SK-N-SH (cell line): ENCODE data around the gene EPB41L2. TPM values are rescaled to one million over a fixed set of nuclear protein-coding genes. Genes with fewer than 3 reads are reported as not detected.

ENCODE experiments used
- CTCF ChIA-PET: fragments of 300-600, 350-600 bp; formaldehyde crosslinking; extraction: SDS; loops from one replicate; lab custom pipeline; 2021; lab: Yijun Ruan, JAX
- POLR2A ChIA-PET: fragments of 350-600 bp; sonication (Branson Sonifier 250); formaldehyde crosslinking; extraction: SDS; loops from one replicate; lab custom pipeline; 2020; ENCODE audit warnings: antibody characterized with exemption, inconsistent platforms; lab: Yijun Ruan, JAX
- DNase-seq: peaks from one replicate; pipeline ENCODE4 v3.0.0; 2012
- H2AFZ ChIP-seq: fragments of 200-600 bp; sonication (generic); 2 replicates; pipeline ENCODE4 v1.8.1; 2016; ENCODE audit warnings: antibody characterized with exemption, mild to moderate bottlenecking, low read depth
- H3F3A ChIP-seq: fragments of 200-600 bp; sonication (generic); replicated peaks from 2 replicates; pipeline ENCODE3; 2016; ENCODE audit warnings: antibody characterized with exemption, mild to moderate bottlenecking; ENCODE audit not compliant: insufficient read depth
- H3K27ac ChIP-seq, 2 experiments: fragments of 200-500 bp in 1 of 2; fragments of 200-600 bp in 1 of 2; sonication (Bioruptor generic) in 1 of 2; sonication (generic), shearing (Covaris generic) in 1 of 2; 2 replicates each; pipeline versions ENCODE4 v1.5.1 to v1.6.1; 2014 to 2016; ENCODE audit warnings: low read depth in 2 of 2, inconsistent platforms in 1 of 2, low read length in 1 of 2, mild to moderate bottlenecking in 1 of 2, mixed read lengths in 1 of 2
- H3K27me3 ChIP-seq: fragments of 200-600 bp; sonication (generic), shearing (Covaris generic); 2 replicates; pipeline ENCODE4 v1.6.1; 2016; ENCODE audit warnings: mixed run types; ENCODE audit not compliant: insufficient read depth
- H3K36me3 ChIP-seq, 2 experiments: fragments of 200-500 bp in 1 of 2; fragments of 200-600 bp in 1 of 2; sonication (Bioruptor generic) in 1 of 2; sonication (generic) in 1 of 2; replicated peaks in 1 of 2; 2 replicates each; pipeline versions ENCODE3 to v1.5.1; 2014 to 2016; ENCODE audit warnings: low read length in 1 of 2, mild to moderate bottlenecking in 1 of 2; ENCODE audit not compliant: insufficient read depth in 2 of 2, control insufficient read depth in 1 of 2
- H3K4me1 ChIP-seq, 2 experiments: fragments of 200-500 bp in 1 of 2; fragments of 200-600 bp in 1 of 2; sonication (Bioruptor generic) in 1 of 2; sonication (generic), shearing (Covaris generic) in 1 of 2; 2 replicates each; pipeline versions ENCODE4 v1.5.1 to v1.6.1; 2014 to 2016; ENCODE audit warnings: low read depth in 1 of 2, low read length in 1 of 2, mixed run types in 1 of 2; ENCODE audit not compliant: insufficient read depth in 2 of 2, control insufficient read depth in 1 of 2
- H3K4me2 ChIP-seq: fragments of 200-600 bp; sonication (generic), shearing (Covaris generic); 2 replicates; pipeline ENCODE4 v1.6.1; 2017; ENCODE audit warnings: mixed run types
- H3K4me3 ChIP-seq, 2 experiments: fragments of 200-500 bp in 1 of 2; fragments of 200-600 bp in 1 of 2; sonication (Bioruptor generic) in 1 of 2; sonication (generic), shearing (Covaris generic) in 1 of 2; 2 replicates each; pipeline versions ENCODE4 v1.5.1 to v1.8.1; 2014 to 2016; ENCODE audit warnings: low read depth in 2 of 2, inconsistent platforms in 1 of 2, low read length in 1 of 2, mild to moderate bottlenecking in 1 of 2, mixed read lengths in 1 of 2, moderate library complexity in 1 of 2
- H3K79me2 ChIP-seq: fragments of 200-600 bp; sonication (generic); 2 replicates; pipeline ENCODE4 v1.8.1; 2017; ENCODE audit warnings: mild to moderate bottlenecking; ENCODE audit not compliant: insufficient read depth
- H3K9ac ChIP-seq: fragments of 200-600 bp; sonication (generic); 2 replicates; pipeline ENCODE4 v1.6.1; 2017; ENCODE audit warnings: mixed run types
- H3K9me2 ChIP-seq: fragments of 200-600 bp; sonication (generic); 2 replicates; pipeline ENCODE4 v1.6.1; 2017; ENCODE audit warnings: mixed run types
- H3K9me3 ChIP-seq: fragments of 200-600 bp; sonication (generic); 2 replicates; pipeline ENCODE4 v1.6.1; 2017; ENCODE audit warnings: mixed run types, mild to moderate bottlenecking, moderate library complexity
- H4K20me1 ChIP-seq: fragments of 200-600 bp; sonication (generic); 2 replicates; pipeline ENCODE4 v1.6.1; 2017; ENCODE audit warnings: mild to moderate bottlenecking, mixed run types; ENCODE audit not compliant: insufficient read depth
- CHD2 ChIP-seq: fragments of 150-350 bp; IDR thresholded peaks from 2 replicates; pipeline ENCODE4 v1.6.1; 2018; ENCODE audit warnings: low read length; ENCODE audit not compliant: partially characterized antibody
- CTCF ChIP-seq: fragments of 200-600 bp; sonication (generic); IDR thresholded peaks from 2 replicates; pipeline ENCODE4 v1.6.1; 2017; ENCODE audit warnings: antibody characterized with exemption, mild to moderate bottlenecking, moderate library complexity
- ELF1 ChIP-seq: IDR thresholded peaks from 2 replicates; pipeline ENCODE4 v1.4.0; 2012
- EP300 ChIP-seq, 2 experiments: IDR thresholded peaks; 2 replicates each; pipeline versions ENCODE4 v1.4.0 to v1.6.1; 2012; ENCODE audit warnings: borderline replicate concordance in 1 of 2, low read depth in 1 of 2, low read length in 1 of 2
- EZH2phosphoT487 ChIP-seq: fragments of 200-600 bp; sonication (generic); IDR thresholded peaks from 2 replicates; pipeline ENCODE4 v1.6.1; 2017; ENCODE audit warnings: low read depth, mixed run types, mild to moderate bottlenecking, antibody characterized with exemption, moderate library complexity, borderline replicate concordance
- GATA2 ChIP-seq: sonication (generic); formaldehyde crosslinking; IDR thresholded peaks from 2 replicates; pipeline ENCODE4 v1.5.0; 2020; ENCODE audit warnings: mild to moderate bottlenecking, missing genetic modification reagents
- IRF3 ChIP-seq: fragments of 150-350 bp; IDR thresholded peaks from 2 replicates; pipeline ENCODE4 v1.6.1; 2016; ENCODE audit warnings: mild to moderate bottlenecking, low read depth, low read length
- MAX ChIP-seq: IDR thresholded peaks from 2 replicates; pipeline ENCODE4 v1.4.0; 2012; ENCODE audit warnings: low read depth
- MEF2A ChIP-seq: IDR thresholded peaks from 2 replicates; pipeline ENCODE4 v1.4.0; 2012; ENCODE audit warnings: low read depth, borderline replicate concordance
- NFIC ChIP-seq: IDR thresholded peaks from 2 replicates; pipeline ENCODE4 v1.4.0; 2012; ENCODE audit warnings: borderline replicate concordance
- PBX3 ChIP-seq: IDR thresholded peaks from 2 replicates; pipeline ENCODE4; 2012
- RAD21 ChIP-seq: IDR thresholded peaks from 2 replicates; pipeline ENCODE4 v1.6.1; 2012; ENCODE audit warnings: mild to moderate bottlenecking, low read length
- RCOR1 ChIP-seq: fragments of 150-350 bp; IDR thresholded peaks from 2 replicates; pipeline ENCODE4 v1.6.1; 2017; ENCODE audit warnings: antibody characterized with exemption, low read length
- REST ChIP-seq: IDR thresholded peaks from 2 replicates; pipeline ENCODE4 v1.6.1; 2012; ENCODE audit warnings: mild to moderate bottlenecking, low read depth, low read length, moderate library complexity
- RFX5 ChIP-seq: IDR thresholded peaks from 2 replicates; pipeline ENCODE4 v1.6.1; 2012; ENCODE audit warnings: mild to moderate bottlenecking, improper control_type of control experiment, low read length
- SIN3A ChIP-seq: IDR thresholded peaks from 2 replicates; pipeline ENCODE4 v1.6.1; 2012; ENCODE audit warnings: low read depth, mild to moderate bottlenecking, low read length, moderate library complexity, borderline replicate concordance
- SMC3 ChIP-seq: IDR thresholded peaks from 2 replicates; pipeline ENCODE4 v1.6.1; 2012; ENCODE audit warnings: low read depth, low read length, improper control_type of control experiment
- TAF1 ChIP-seq: IDR thresholded peaks from 2 replicates; pipeline ENCODE4 v1.6.1; 2012; ENCODE audit warnings: low read depth, mild to moderate bottlenecking, low read length, moderate library complexity, borderline replicate concordance
- TCF12 ChIP-seq: IDR thresholded peaks from 2 replicates; pipeline ENCODE4 v1.4.0; 2012
- USF2 ChIP-seq: fragments of 150-350 bp; IDR thresholded peaks from 2 replicates; pipeline ENCODE4 v1.6.1; 2017; ENCODE audit warnings: antibody characterized with exemption, low read length, low read depth, borderline replicate concordance
- WGBS: methylation state at CpG from one replicate; pipeline ENCODE4 v1.1.6; 2017; ENCODE audit warnings: low lambda C conversion rate; 5-methylcytosine and 5-hydroxymethylcytosine counted together
- polyA plus RNA-seq, 3 experiments: library from polyadenylated mRNA; depleted of rRNA; stranded (reverse); fragments of >200 nt; gene quantifications; 2 replicates each; pipeline ENCODE4 v1.2.3, GENCODE V29; 2012

The EPB41L2 gene
- polyA plus RNA-seq, 1 of the 3 experiments (the other 2 are of a cell fraction), result 1.4 TPM

GRCh38 chr6:130959951-130960350 is 103.1 kb downstream of the EPB41L2 start:
- Histone ChIP-seq H3K9me3 (no peaks in the 10 kb centered on the region), H3K27me3 (peaks cover 24% of the 10 kb centered on the region; the same call in 1 of the 2 replicates), H3K4me3 (no peak overlapping the region), H3K36me3 (no peaks in the 10 kb centered on the region), H3K4me1 (no peaks in the 10 kb centered on the region), H3K9me2 (no peaks in the 10 kb centered on the region), H3K27ac (no peak overlapping the region), H3K79me2 (no peaks in the 10 kb centered on the region)
- DNase-seq, result no peak
- TF ChIP-seq ELF1 (no peak), TAF1 (no peak), MAX (no peak), RCOR1 (no peak), EZH2phosphoT487 (no peak), MEF2A (no peak), SIN3A (no peak), CTCF (no peak), REST (no peak), GATA2 (CRISPR knock-in tag) (no peak), CHD2 (no peak), EP300 (IDR thresholded peaks at IDR 0.05; ENCODE audit: borderline replicate concordance in 1 of 2, low read depth in 1 of 2, low read length in 1 of 2) (no peak), IRF3 (no peak), RFX5 (no peak), TCF12 (no peak), NFIC (no peak), PBX3 (no peak), RAD21 (no peak), SMC3 (no peak), USF2 (no peak)
- TF ChIP-seq, all 33 proteins: peak for 0
- Histone ChIP-seq H3K4me2 (no peak overlapping the region), H3K9ac (no peak overlapping the region), H2AFZ (no peak overlapping the region), H3F3A (no peaks in the 10 kb centered on the region), H4K20me1 (no peaks in the 10 kb centered on the region)
- ChIA-PET POLR2A (no interaction called here), CTCF (interaction anchor here (1.0 kb wide), 1 partner anchor 13 kb away, joined by 3 read pairs; no protein-coding TSS in a partner anchor)
- 12% methylated on average over 1 of the region's 1 CpG for WGBS
